K562 (cell line): ENCODE results near the gene CALY.

Experiments used
- CEBPB ChIP-seq: fragments of 450-650 bp; IDR thresholded peaks from 2 replicates; pipeline ENCODE4 v1.6.1; 2016; ENCODE audit warnings: missing genetic modification characterization, missing compliant biosample characterization
- KAT2B ChIP-seq: IDR thresholded peaks from one replicate; pipeline ENCODE4 v1.6.1; 2012; ENCODE audit warnings: low read depth, mild to moderate bottlenecking, control low read depth, inconsistent platforms, low read length, moderate library complexity
- MYC ChIP-seq, 2 experiments: fragments of 250-450 bp in 1 of 2; sonication (Bioruptor Pico) in 1 of 2; IDR thresholded peaks; 2 replicates each; pipeline versions ENCODE4 v1.5.1 to v1.6.1; 2012 to 2021; ENCODE audit warnings: low read depth in 2 of 2, borderline replicate concordance in 1 of 2, improper control_type of control experiment in 1 of 2, low read length in 1 of 2, mild to moderate bottlenecking in 1 of 2, moderate library complexity in 1 of 2
- POLR2AphosphoS5 ChIP-seq: IDR thresholded peaks from 2 replicates; pipeline ENCODE4 v1.6.1; 2011; ENCODE audit warnings: mild to moderate bottlenecking, low read depth, low read length, moderate library complexity; ENCODE audit not compliant: control insufficient read depth, insufficient read depth
- RFX5 ChIP-seq: IDR thresholded peaks from 2 replicates; pipeline ENCODE4 v1.6.1; 2011; ENCODE audit warnings: low read depth, mild to moderate bottlenecking, improper control_type of control experiment, low read length
- SP2 ChIP-seq: IDR thresholded peaks from 2 replicates; pipeline ENCODE4 v1.6.1; 2011; ENCODE audit warnings: mild to moderate bottlenecking, low read depth, low read length, moderate library complexity; ENCODE audit not compliant: poor library complexity, severe bottlenecking; ENCODE audit errors: extremely low read depth
- SRF ChIP-seq, 2 experiments: fragments of 250-450, 450-650 bp in 1 of 2; sonication (Bioruptor Pico) in 1 of 2; sonication (generic) in 1 of 2; formaldehyde crosslinking; IDR thresholded peaks; 2 replicates each; pipeline versions ENCODE4 v1.5.0 to v1.5.1; 2020 to 2022; ENCODE audit warnings: mild to moderate bottlenecking in 1 of 2, missing genetic modification reagents in 1 of 2
- TEAD4 ChIP-seq, 2 experiments: sonication (generic) in 1 of 2; formaldehyde crosslinking in 1 of 2; IDR thresholded peaks; 2 replicates each; pipeline versions ENCODE4 v1.6.1 to v1.8.0; 2012 to 2022; ENCODE audit warnings: borderline replicate concordance in 1 of 2, inconsistent platforms in 1 of 2, low read length in 1 of 2, mild to moderate bottlenecking in 1 of 2, missing genetic modification reagents in 1 of 2
- U2AF2 ChIP-seq: fragments of 200-400 bp; formaldehyde crosslinking; optimal IDR thresholded peaks from 2 replicates; pipeline ENCODE3; 2017; ENCODE audit warnings: low read depth, mild to moderate bottlenecking, low read length
- ZBTB1 ChIP-seq: sonication (generic); formaldehyde crosslinking; IDR thresholded peaks from 2 replicates; pipeline ENCODE4 v1.8.1; 2023; ENCODE audit warnings: missing genetic modification reagents, low read depth, mild to moderate bottlenecking, borderline replicate concordance
- ZNF354B ChIP-seq: fragments of 250-450 bp; sonication (Bioruptor Pico); IDR thresholded peaks from 2 replicates; pipeline ENCODE4 v1.4.0; 2020
- TF ChIP-seq, protein P1 (sequence below), 3 experiments: IDR thresholded peaks in 2 of 3; conservative IDR thresholded peaks in 1 of 3; 2 replicates each; pipeline ENCODE4 v1.5.1; 2011 to 2012; ENCODE audit warnings: low read length in 3 of 3, mild to moderate bottlenecking in 3 of 3, control low read depth in 2 of 3, improper control_type of control experiment in 1 of 3, inconsistent platforms in 1 of 3, low read depth in 1 of 3, mixed read lengths in 1 of 3, moderate library complexity in 1 of 3; ENCODE audit not compliant: insufficient read depth in 2 of 3
- TF ChIP-seq, protein P2 (sequence below): sonication (generic); formaldehyde crosslinking; IDR thresholded peaks from 2 replicates; pipeline ENCODE4 v1.8.0; 2022; ENCODE audit warnings: mild to moderate bottlenecking, low read depth, missing genetic modification reagents

DNA sequence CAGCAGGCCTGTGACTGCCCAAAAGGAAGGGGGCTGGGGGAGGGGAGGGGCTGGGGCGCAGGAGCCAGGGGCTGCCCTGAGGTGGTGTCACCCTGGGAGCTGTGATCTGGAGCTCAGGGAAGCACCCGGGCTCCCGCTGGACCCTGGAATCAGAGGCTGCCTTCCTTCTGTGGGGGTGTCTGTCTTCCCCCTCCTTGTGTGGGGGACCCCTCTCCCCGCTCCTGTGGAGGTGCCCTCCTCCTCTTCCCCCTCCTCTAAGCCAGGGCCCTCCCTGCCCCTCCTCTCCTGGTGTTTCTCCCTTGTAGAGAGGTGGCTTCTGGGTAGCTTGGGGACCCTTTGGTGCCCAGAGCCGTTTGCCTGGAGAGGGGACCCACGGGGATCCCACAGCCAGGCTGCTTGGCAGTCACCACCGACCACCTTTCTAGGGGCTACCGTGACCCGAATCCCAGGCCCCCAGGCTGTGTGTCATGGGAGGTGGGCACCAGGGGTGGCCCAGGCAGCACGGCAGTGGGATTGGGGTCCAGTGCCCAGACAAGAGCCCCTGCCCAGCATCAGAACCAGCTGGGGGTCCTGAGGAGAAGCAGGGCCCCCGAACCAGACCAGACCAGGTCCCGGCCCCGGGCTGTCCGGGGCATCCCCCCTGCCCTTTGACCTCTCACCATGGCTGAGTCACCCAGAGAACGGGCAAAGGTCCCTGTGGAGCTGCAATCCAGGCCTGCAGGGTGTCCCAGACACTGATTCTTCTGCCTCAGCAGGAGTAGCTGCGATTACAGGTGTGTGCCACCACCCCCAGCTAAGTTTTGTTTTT, 11.2 kb upstream of the CALY start:
- no peak for TF ChIP-seq ZBTB1
- TF ChIP-seq, protein P1, sequence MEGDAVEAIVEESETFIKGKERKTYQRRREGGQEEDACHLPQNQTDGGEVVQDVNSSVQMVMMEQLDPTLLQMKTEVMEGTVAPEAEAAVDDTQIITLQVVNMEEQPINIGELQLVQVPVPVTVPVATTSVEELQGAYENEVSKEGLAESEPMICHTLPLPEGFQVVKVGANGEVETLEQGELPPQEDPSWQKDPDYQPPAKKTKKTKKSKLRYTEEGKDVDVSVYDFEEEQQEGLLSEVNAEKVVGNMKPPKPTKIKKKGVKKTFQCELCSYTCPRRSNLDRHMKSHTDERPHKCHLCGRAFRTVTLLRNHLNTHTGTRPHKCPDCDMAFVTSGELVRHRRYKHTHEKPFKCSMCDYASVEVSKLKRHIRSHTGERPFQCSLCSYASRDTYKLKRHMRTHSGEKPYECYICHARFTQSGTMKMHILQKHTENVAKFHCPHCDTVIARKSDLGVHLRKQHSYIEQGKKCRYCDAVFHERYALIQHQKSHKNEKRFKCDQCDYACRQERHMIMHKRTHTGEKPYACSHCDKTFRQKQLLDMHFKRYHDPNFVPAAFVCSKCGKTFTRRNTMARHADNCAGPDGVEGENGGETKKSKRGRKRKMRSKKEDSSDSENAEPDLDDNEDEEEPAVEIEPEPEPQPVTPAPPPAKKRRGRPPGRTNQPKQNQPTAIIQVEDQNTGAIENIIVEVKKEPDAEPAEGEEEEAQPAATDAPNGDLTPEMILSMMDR (IDR thresholded peaks at IDR 0.05 in 2 of 3, conservative IDR thresholded peaks at IDR 0.05 in 1 of 3; ENCODE audit: insufficient read depth in 2 of 3, low read depth in 1 of 3, low read length in 3 of 3) = no peak
- TF ChIP-seq SP2 = no peak
- TF ChIP-seq TEAD4 (IDR thresholded peaks at IDR 0.05; ENCODE audit: low read length) = no peak
- TF ChIP-seq TEAD4 (CRISPR knock-in tag; IDR thresholded peaks at IDR 0.05; ENCODE audit: borderline replicate concordance) = no peak
- TF ChIP-seq RFX5 = no peak
- TF ChIP-seq, protein P2, sequence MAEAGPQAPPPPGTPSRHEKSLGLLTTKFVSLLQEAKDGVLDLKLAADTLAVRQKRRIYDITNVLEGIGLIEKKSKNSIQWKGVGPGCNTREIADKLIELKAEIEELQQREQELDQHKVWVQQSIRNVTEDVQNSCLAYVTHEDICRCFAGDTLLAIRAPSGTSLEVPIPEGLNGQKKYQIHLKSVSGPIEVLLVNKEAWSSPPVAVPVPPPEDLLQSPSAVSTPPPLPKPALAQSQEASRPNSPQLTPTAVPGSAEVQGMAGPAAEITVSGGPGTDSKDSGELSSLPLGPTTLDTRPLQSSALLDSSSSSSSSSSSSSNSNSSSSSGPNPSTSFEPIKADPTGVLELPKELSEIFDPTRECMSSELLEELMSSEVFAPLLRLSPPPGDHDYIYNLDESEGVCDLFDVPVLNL (CRISPR knock-in tag) = no peak
- TF ChIP-seq U2AF2 = no peak
- no peak for TF ChIP-seq SRF (CRISPR knock-in tag; IDR thresholded peaks at IDR 0.05)
- TF ChIP-seq ZNF354B (CRISPR knock-in tag) = no peak
- TF ChIP-seq KAT2B = no peak
- TF ChIP-seq POLR2AphosphoS5 = no peak
- TF ChIP-seq MYC (IDR thresholded peaks at IDR 0.05; ENCODE audit: low read depth, low read length) = no peak
- TF ChIP-seq MYC (CRISPR knock-in tag; IDR thresholded peaks at IDR 0.05; ENCODE audit: borderline replicate concordance, low read depth) = no peak
- no peak for TF ChIP-seq CEBPB (tag)
